HepG2 (cell line): ENCODE data around the gene ALS2. TPM values are rescaled to one million over a fixed set of nuclear protein-coding genes. Genes with fewer than 3 reads are reported as not detected.

Source experiments
- AKAP8 ChIP-seq: sonication (generic); formaldehyde crosslinking; IDR thresholded peaks from 2 replicates; pipeline ENCODE4 v1.5.1; 2020; ENCODE audit warnings: mild to moderate bottlenecking, missing genetic modification reagents
- BCL6 ChIP-seq: IDR thresholded peaks from 2 replicates; pipeline ENCODE4 v1.6.1; 2016; ENCODE audit warnings: missing genetic modification reagents, missing compliant biosample characterization
- CC2D1A ChIP-seq: sonication (generic); formaldehyde crosslinking; IDR thresholded peaks from 2 replicates; pipeline ENCODE4 v1.8.1; 2023; ENCODE audit warnings: mild to moderate bottlenecking, missing genetic modification reagents
- CEBPB ChIP-seq: IDR thresholded peaks from 2 replicates; pipeline ENCODE4 v1.6.1; 2011; ENCODE audit warnings: low read depth, low read length, improper control_type of control experiment, borderline replicate concordance
- DPF2 ChIP-seq: sonication (generic); formaldehyde crosslinking; IDR thresholded peaks from 2 replicates; pipeline ENCODE4 v1.4.0; 2020; ENCODE audit warnings: mild to moderate bottlenecking, low read depth, missing genetic modification reagents, borderline replicate concordance
- EEA1 ChIP-seq: sonication (generic); formaldehyde crosslinking; IDR thresholded peaks from 2 replicates; pipeline ENCODE4 v1.5.1; 2020; ENCODE audit warnings: mild to moderate bottlenecking, missing genetic modification reagents, borderline replicate concordance
- FOXK1 ChIP-seq: sonication (generic); formaldehyde crosslinking; IDR thresholded peaks from 2 replicates; pipeline ENCODE4 v1.4.0; 2020; ENCODE audit warnings: low read depth, missing genetic modification reagents, borderline replicate concordance
- HOXA5 ChIP-seq: sonication (generic); formaldehyde crosslinking; IDR thresholded peaks from 2 replicates; pipeline ENCODE4 v1.4.0; 2020; ENCODE audit warnings: missing genetic modification reagents
- JUNB ChIP-seq: sonication (generic); formaldehyde crosslinking; IDR thresholded peaks from 2 replicates; pipeline ENCODE4 v1.8.0; 2022; ENCODE audit warnings: missing genetic modification reagents, mild to moderate bottlenecking, borderline replicate concordance
- KDM6A ChIP-seq: IDR thresholded peaks from 2 replicates; pipeline ENCODE4 v1.6.1; 2016; ENCODE audit warnings: low read depth
- KLF6 ChIP-seq: IDR thresholded peaks from 2 replicates; pipeline ENCODE4 v1.8.0; 2016; ENCODE audit warnings: missing biosample characterization, missing genetic modification reagents
- NFYC ChIP-seq: IDR thresholded peaks from 2 replicates; pipeline ENCODE4 v1.6.1; 2016; ENCODE audit warnings: missing genetic modification reagents, missing compliant biosample characterization
- RXRB ChIP-seq: IDR thresholded peaks from 2 replicates; pipeline ENCODE4 v1.6.1; 2016; ENCODE audit warnings: borderline replicate concordance, missing genetic modification reagents, missing compliant biosample characterization
- SNAPC2 ChIP-seq: sonication (generic); formaldehyde crosslinking; IDR thresholded peaks from 2 replicates; pipeline ENCODE4 v1.8.1; 2022; ENCODE audit warnings: mild to moderate bottlenecking, missing genetic modification reagents
- SP140L ChIP-seq: sonication (generic); formaldehyde crosslinking; IDR thresholded peaks from 2 replicates; pipeline ENCODE4 v1.4.0; 2020; ENCODE audit warnings: missing genetic modification reagents, borderline replicate concordance
- SRF ChIP-seq: IDR thresholded peaks from 2 replicates; pipeline ENCODE4 v1.6.1; 2011; ENCODE audit warnings: mild to moderate bottlenecking, low read depth, low read length, moderate library complexity
- YEATS2 ChIP-seq: sonication (generic); formaldehyde crosslinking; IDR thresholded peaks from 2 replicates; pipeline ENCODE4 v1.4.0; 2020; ENCODE audit warnings: missing genetic modification reagents, borderline replicate concordance
- ZC3H13 ChIP-seq: sonication (generic); formaldehyde crosslinking; IDR thresholded peaks from 2 replicates; pipeline ENCODE4 v1.8.1; 2023; ENCODE audit warnings: mild to moderate bottlenecking, missing genetic modification reagents, moderate library complexity
- ZFP36L1 ChIP-seq: sonication (generic); formaldehyde crosslinking; IDR thresholded peaks from 2 replicates; pipeline ENCODE4 v1.8.0; 2022; ENCODE audit warnings: mild to moderate bottlenecking, missing genetic modification reagents, moderate library complexity
- ZNF124 ChIP-seq: sonication (generic); formaldehyde crosslinking; IDR thresholded peaks from 2 replicates; pipeline ENCODE4 v1.4.0; 2020; ENCODE audit warnings: missing genetic modification reagents
- ZNF20 ChIP-seq: sonication (generic); formaldehyde crosslinking; IDR thresholded peaks from 2 replicates; pipeline ENCODE4 v1.4.0; 2020; ENCODE audit warnings: mild to moderate bottlenecking, moderate library complexity, missing genetic modification reagents
- ZNF605 ChIP-seq: sonication (generic); formaldehyde crosslinking; IDR thresholded peaks from 2 replicates; pipeline ENCODE4 v1.8.0; 2022; ENCODE audit warnings: mild to moderate bottlenecking, missing genetic modification reagents
- ZNF615 ChIP-seq: sonication (generic); formaldehyde crosslinking; IDR thresholded peaks from 2 replicates; pipeline ENCODE4 v1.5.0; 2020; ENCODE audit warnings: mild to moderate bottlenecking, missing genetic modification reagents, borderline replicate concordance
- polyA plus RNA-seq, 8 experiments: library from polyadenylated mRNA; depleted of rRNA in 3 of 8; stranded (reverse) in 7 of 8; unstranded in 1 of 8; fragments of >200 nt; fragmentation: Illumina TruSeq in 4 of 8; extraction: Trizol in 4 of 8; gene quantifications; 2 replicates each; pipeline versions ENCODE4 v1.2.1 to v1.2.3, GENCODE V29; 2011 to 2016; ENCODE audit warnings: low read depth in 4 of 8, missing spikeins in 1 of 8, mixed read lengths in 1 of 8; ENCODE audit not compliant: insufficient read depth in 1 of 8
- total RNA-seq, 5 experiments: library from RNA; depleted of rRNA; stranded (reverse); fragments of >200 nt; fragmentation: Illumina TruSeq; extraction: Trizol; gene quantifications; 2 replicates each; pipeline ENCODE4 v1.2.3, GENCODE V29; 2016; ENCODE audit warnings: low read depth in 1 of 5
- TF ChIP-seq, protein P1 (sequence below): sonication (generic); formaldehyde crosslinking; IDR thresholded peaks from 2 replicates; pipeline ENCODE4 v1.4.0; 2020; ENCODE audit warnings: missing genetic modification reagents, borderline replicate concordance
- TF ChIP-seq, protein P2 (sequence below): sonication (generic); IDR thresholded peaks from 2 replicates; pipeline ENCODE4 v1.6.1; 2016; ENCODE audit warnings: low read depth, borderline replicate concordance
- TF ChIP-seq, protein P3 (sequence below): IDR thresholded peaks from 2 replicates; pipeline ENCODE4 v1.6.1; 2016; ENCODE audit warnings: mild to moderate bottlenecking, missing biosample characterization, missing genetic modification reagents
- TF ChIP-seq, protein P4 (sequence below): sonication (generic); formaldehyde crosslinking; conservative IDR thresholded peaks from 2 replicates; pipeline ENCODE4 v1.4.0; 2020; ENCODE audit warnings: missing genetic modification reagents

ALS2 gene
- total and polyA plus RNA-seq, 2 of the 13 experiments (the other 11 are each of a cell fraction or from before 2014, with no cell fraction given): 12.7 to 19.3 TPM

DNA sequence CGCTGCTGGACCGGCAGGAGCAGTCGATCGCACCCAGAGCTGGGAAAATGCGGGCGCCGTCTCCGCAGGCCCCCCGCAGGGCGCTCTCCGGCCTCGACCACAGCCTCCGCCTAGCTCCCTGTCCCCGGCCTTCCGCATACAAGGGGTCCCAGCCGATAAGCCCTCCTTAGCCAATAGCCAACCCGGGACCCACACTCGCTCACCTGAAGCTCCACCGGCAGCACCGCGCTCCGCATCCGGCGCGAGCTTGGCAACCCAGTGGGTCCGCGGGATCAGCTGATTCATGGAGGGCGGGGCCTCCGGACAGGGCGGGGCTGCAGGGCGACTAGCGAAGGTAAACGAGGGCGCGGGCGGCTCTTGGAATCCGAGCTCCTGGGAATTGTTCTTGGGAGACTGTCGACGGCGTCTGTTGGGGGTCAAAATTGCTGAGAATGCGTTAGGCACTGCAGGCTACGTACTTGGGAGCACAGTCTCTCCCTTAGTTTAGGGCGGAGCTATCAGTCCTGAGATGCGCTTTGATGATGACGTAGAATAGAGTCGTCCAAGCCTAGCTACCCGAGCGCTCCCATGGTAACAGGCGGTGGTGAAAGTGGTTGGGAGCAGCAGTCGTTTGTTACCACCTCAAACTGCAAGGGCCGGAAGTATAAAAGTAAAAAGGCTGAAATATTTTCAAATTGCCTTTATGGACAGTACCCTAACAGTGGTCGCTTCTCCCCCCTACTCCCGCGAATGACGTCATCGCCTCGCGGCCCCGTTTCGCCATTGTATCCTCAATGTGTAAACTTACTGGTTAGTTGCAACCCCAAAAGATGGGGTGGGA, at the start of gene ALS2 (continued):
- TF ChIP-seq ZNF615 (CRISPR knock-in tag): no peak
- peak; percentile 32; the same call in 1 of the 2 replicates for TF ChIP-seq ZFP36L1 (CRISPR knock-in tag)
- TF ChIP-seq, protein P1, sequence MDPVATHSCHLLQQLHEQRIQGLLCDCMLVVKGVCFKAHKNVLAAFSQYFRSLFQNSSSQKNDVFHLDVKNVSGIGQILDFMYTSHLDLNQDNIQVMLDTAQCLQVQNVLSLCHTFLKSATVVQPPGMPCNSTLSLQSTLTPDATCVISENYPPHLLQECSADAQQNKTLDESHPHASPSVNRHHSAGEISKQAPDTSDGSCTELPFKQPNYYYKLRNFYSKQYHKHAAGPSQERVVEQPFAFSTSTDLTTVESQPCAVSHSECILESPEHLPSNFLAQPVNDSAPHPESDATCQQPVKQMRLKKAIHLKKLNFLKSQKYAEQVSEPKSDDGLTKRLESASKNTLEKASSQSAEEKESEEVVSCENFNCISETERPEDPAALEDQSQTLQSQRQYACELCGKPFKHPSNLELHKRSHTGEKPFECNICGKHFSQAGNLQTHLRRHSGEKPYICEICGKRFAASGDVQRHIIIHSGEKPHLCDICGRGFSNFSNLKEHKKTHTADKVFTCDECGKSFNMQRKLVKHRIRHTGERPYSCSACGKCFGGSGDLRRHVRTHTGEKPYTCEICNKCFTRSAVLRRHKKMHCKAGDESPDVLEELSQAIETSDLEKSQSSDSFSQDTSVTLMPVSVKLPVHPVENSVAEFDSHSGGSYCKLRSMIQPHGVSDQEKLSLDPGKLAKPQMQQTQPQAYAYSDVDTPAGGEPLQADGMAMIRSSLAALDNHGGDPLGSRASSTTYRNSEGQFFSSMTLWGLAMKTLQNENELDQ (CRISPR knock-in tag): no peak
- no peak for TF ChIP-seq EEA1 (CRISPR knock-in tag)
- TF ChIP-seq AKAP8 (CRISPR knock-in tag): peak; percentile 75; the same call in 1 of the 2 replicates
- peak; percentile 80 for TF ChIP-seq RXRB
- TF ChIP-seq BCL6 (CRISPR knock-in tag): peak; percentile 61; the same call in 1 of the 2 replicates
- TF ChIP-seq, protein P2, sequence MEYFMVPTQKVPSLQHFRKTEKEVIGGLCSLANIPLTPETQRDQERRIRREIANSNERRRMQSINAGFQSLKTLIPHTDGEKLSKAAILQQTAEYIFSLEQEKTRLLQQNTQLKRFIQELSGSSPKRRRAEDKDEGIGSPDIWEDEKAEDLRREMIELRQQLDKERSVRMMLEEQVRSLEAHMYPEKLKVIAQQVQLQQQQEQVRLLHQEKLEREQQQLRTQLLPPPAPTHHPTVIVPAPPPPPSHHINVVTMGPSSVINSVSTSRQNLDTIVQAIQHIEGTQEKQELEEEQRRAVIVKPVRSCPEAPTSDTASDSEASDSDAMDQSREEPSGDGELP: peak; percentile 100
- TF ChIP-seq, protein P3, sequence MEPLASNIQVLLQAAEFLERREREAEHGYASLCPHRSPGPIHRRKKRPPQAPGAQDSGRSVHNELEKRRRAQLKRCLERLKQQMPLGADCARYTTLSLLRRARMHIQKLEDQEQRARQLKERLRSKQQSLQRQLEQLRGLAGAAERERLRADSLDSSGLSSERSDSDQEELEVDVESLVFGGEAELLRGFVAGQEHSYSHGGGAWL (CRISPR knock-in tag): no peak; the same call in 1 of the 2 replicates
- TF ChIP-seq CEBPB: no peak; the same call in 1 of the 2 replicates
- peak; percentile 93 for TF ChIP-seq HOXA5
- peak; percentile 68; the same call in 1 of the 2 replicates for TF ChIP-seq FOXK1 (CRISPR knock-in tag)
- TF ChIP-seq KLF6 (CRISPR knock-in tag): peak; percentile 92
- TF ChIP-seq SP140L (CRISPR knock-in tag): 0 out of 2 replicates have a peak, but pooled peaks have one; percentile 16
- TF ChIP-seq CC2D1A (CRISPR knock-in tag): no peak
- no peak for TF ChIP-seq ZNF20 (CRISPR knock-in tag)
- TF ChIP-seq NFYC (CRISPR knock-in tag): peak; percentile 67
- peak; percentile 73; the same call in 1 of the 2 replicates for TF ChIP-seq ZNF605 (CRISPR knock-in tag)
- TF ChIP-seq ZC3H13 (CRISPR knock-in tag): peak; percentile 26; the same call in 1 of the 2 replicates
- TF ChIP-seq, protein P4, sequence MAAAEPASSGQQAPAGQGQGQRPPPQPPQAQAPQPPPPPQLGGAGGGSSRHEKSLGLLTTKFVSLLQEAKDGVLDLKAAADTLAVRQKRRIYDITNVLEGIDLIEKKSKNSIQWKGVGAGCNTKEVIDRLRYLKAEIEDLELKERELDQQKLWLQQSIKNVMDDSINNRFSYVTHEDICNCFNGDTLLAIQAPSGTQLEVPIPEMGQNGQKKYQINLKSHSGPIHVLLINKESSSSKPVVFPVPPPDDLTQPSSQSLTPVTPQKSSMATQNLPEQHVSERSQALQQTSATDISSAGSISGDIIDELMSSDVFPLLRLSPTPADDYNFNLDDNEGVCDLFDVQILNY (CRISPR knock-in tag): no peak
- TF ChIP-seq YEATS2 (CRISPR knock-in tag): peak; percentile 88
- peak; percentile 60; the same call in 1 of the 2 replicates for TF ChIP-seq SRF
- no peak for TF ChIP-seq JUNB
- TF ChIP-seq DPF2 (CRISPR knock-in tag): no peak
- no peak for TF ChIP-seq KDM6A
- peak; percentile 95 for TF ChIP-seq ZNF124
- no peak for TF ChIP-seq SNAPC2 (CRISPR knock-in tag)
